H9 (cell line): Measurements from ENCODE around the gene PCSK9. TPM values are rescaled to one million over a fixed set of nuclear protein-coding genes. Genes with fewer than 3 reads are reported as not detected.

Experiments used
- DNase-seq: peaks from one replicate; pipeline ENCODE4 v3.0.0-alpha.2; 2017
- H2AFZ ChIP-seq: one replicate; pipeline ENCODE4 v1.6.1; 2013; ENCODE audit warnings: mild to moderate bottlenecking, low read length, control low read depth, moderate library complexity
- H2AK5ac ChIP-seq: 2 replicates; pipeline ENCODE4 v1.6.1; 2013; ENCODE audit warnings: low read length, control low read depth, mixed read lengths; ENCODE audit not compliant: insufficient read length
- H2BK120ac ChIP-seq: one replicate; pipeline ENCODE4 v1.6.1; 2013; ENCODE audit warnings: low read depth, mild to moderate bottlenecking, low read length, control low read depth, inconsistent platforms; ENCODE audit not compliant: poor library complexity, severe bottlenecking
- H2BK12ac ChIP-seq: 2 replicates; pipeline ENCODE4 v1.6.1; 2013; ENCODE audit warnings: low read length, control low read depth, mixed read lengths, low read depth; ENCODE audit not compliant: insufficient read length
- H2BK15ac ChIP-seq: 2 replicates; pipeline ENCODE4 v1.6.1; 2013; ENCODE audit warnings: low read depth, low read length, control low read depth
- H2BK20ac ChIP-seq: one replicate; pipeline ENCODE4 v1.6.1; 2013; ENCODE audit warnings: low read depth, mild to moderate bottlenecking, low read length, control low read depth, inconsistent platforms; ENCODE audit not compliant: poor library complexity, severe bottlenecking
- H2BK5ac ChIP-seq: 2 replicates; pipeline ENCODE4 v1.6.1; 2013; ENCODE audit warnings: low read length, control low read depth, mixed read lengths; ENCODE audit not compliant: insufficient read length
- H3K14ac ChIP-seq: 2 replicates; pipeline ENCODE4 v1.6.1; 2013; ENCODE audit warnings: low read length, control low read depth; ENCODE audit not compliant: insufficient read depth
- H3K18ac ChIP-seq: 2 replicates; pipeline ENCODE4 v1.6.1; 2013; ENCODE audit warnings: low read depth, mild to moderate bottlenecking, mixed read lengths, low read length, control low read depth; ENCODE audit not compliant: insufficient read length
- H3K23ac ChIP-seq: 2 replicates; pipeline ENCODE4 v1.6.1; 2013; ENCODE audit warnings: low read length, control low read depth, mixed read lengths, low read depth; ENCODE audit not compliant: insufficient read length
- H3K23me2 ChIP-seq: 2 replicates; pipeline ENCODE4 v1.6.1; 2013; ENCODE audit warnings: low read depth, mild to moderate bottlenecking, mixed read lengths, low read length, control low read depth; ENCODE audit not compliant: insufficient read length, poor library complexity, severe bottlenecking
- H3K27ac ChIP-seq: 2 replicates; pipeline ENCODE4 v1.5.1; 2013; ENCODE audit warnings: low read length, control low read depth, mixed read lengths, low read depth; ENCODE audit not compliant: insufficient read length
- H3K27me3 ChIP-seq: 2 replicates; pipeline ENCODE4 v1.6.1; 2013; ENCODE audit warnings: low read length, control low read depth, inconsistent platforms; ENCODE audit not compliant: insufficient read depth
- H3K4ac ChIP-seq: 2 replicates; pipeline ENCODE4 v1.6.1; 2013; ENCODE audit warnings: low read depth, mild to moderate bottlenecking, control low read depth, inconsistent platforms, low read length, moderate library complexity
- H3K4me1 ChIP-seq: 2 replicates; pipeline ENCODE4 v1.6.1; 2013; ENCODE audit warnings: low read length, control low read depth, inconsistent platforms; ENCODE audit not compliant: insufficient read depth
- H3K4me2 ChIP-seq: 2 replicates; pipeline ENCODE4 v1.6.1; 2013; ENCODE audit warnings: low read length, control low read depth, mixed read lengths; ENCODE audit not compliant: insufficient read length, insufficient read depth
- H3K56ac ChIP-seq: 2 replicates; pipeline ENCODE4 v1.6.1; 2013; ENCODE audit warnings: low read depth, mild to moderate bottlenecking, mixed read lengths, low read length, control low read depth; ENCODE audit not compliant: insufficient read length
- H3K79me1 ChIP-seq: 2 replicates; pipeline ENCODE4 v1.6.1; 2013; ENCODE audit warnings: low read depth, mild to moderate bottlenecking, moderate library complexity, low read length, control low read depth, inconsistent platforms; ENCODE audit not compliant: insufficient read depth, poor library complexity, severe bottlenecking
- H3K79me2 ChIP-seq: 2 replicates; pipeline ENCODE4 v1.6.1; 2013; ENCODE audit warnings: low read length, control low read depth, inconsistent platforms; ENCODE audit not compliant: insufficient read depth
- H3K9ac ChIP-seq: 2 replicates; pipeline ENCODE4 v1.6.1; 2013; ENCODE audit warnings: low read length, control low read depth, mixed read lengths; ENCODE audit not compliant: insufficient read length; ENCODE audit errors: extremely low read depth
- H3K9me3 ChIP-seq: one replicate; pipeline ENCODE4 v1.6.1; 2013; ENCODE audit warnings: low read depth, low read length, inconsistent platforms; ENCODE audit not compliant: control insufficient read depth
- H3T11ph ChIP-seq: one replicate; pipeline ENCODE4 v1.6.1; 2013; ENCODE audit warnings: mild to moderate bottlenecking, low read length, control low read depth, inconsistent platforms
- H4K20me1 ChIP-seq: one replicate; pipeline ENCODE4 v1.6.1; 2013; ENCODE audit not compliant: control insufficient read depth, insufficient read length, insufficient read depth
- H4K5ac ChIP-seq: 2 replicates; pipeline ENCODE4 v1.6.1; 2013; ENCODE audit warnings: low read depth, mild to moderate bottlenecking, mixed read lengths, low read length, control low read depth; ENCODE audit not compliant: insufficient read length
- H4K8ac ChIP-seq: replicated peaks from 2 replicates; pipeline ENCODE4 v1.6.1; 2013; ENCODE audit warnings: low read length, control low read depth, mixed read lengths, low read depth; ENCODE audit not compliant: insufficient read length
- H4K91ac ChIP-seq: 2 replicates; pipeline ENCODE4 v1.6.1; 2013; ENCODE audit warnings: low read depth, mild to moderate bottlenecking, moderate library complexity, mixed read lengths, low read length, control low read depth; ENCODE audit not compliant: insufficient read length
- H3K27ac Mint-ChIP-seq, 3 experiments: 2 replicates in 2 of 3; 3 replicates in 1 of 3; pipeline ENCODE4 v1.8.0; 2020 to 2021; ENCODE audit warnings: mixed read lengths in 3 of 3, mild to moderate bottlenecking in 1 of 3, moderate library complexity in 1 of 3
- H3K27me3 Mint-ChIP-seq: 2 replicates; pipeline ENCODE4 v1.8.0; 2021; ENCODE audit warnings: low read depth, mild to moderate bottlenecking, moderate library complexity, mixed read lengths
- H3K36me3 Mint-ChIP-seq, 3 experiments: 2 replicates in 2 of 3; 3 replicates in 1 of 3; pipeline ENCODE4 v1.8.0; 2020 to 2021; ENCODE audit warnings: low read depth in 3 of 3, mixed read lengths in 3 of 3; ENCODE audit not compliant: insufficient read depth in 1 of 3
- H3K4me1 Mint-ChIP-seq, 2 experiments: 2 replicates each; pipeline ENCODE4 v1.8.0; 2020; ENCODE audit warnings: mixed read lengths in 2 of 2
- H3K4me3 Mint-ChIP-seq, 2 experiments: 2 replicates in 1 of 2; 3 replicates in 1 of 2; pipeline ENCODE4 v1.8.0; 2020 to 2021; ENCODE audit warnings: mild to moderate bottlenecking in 2 of 2, mixed read lengths in 2 of 2, moderate library complexity in 1 of 2
- H3K9me3 Mint-ChIP-seq, 2 experiments: 2 replicates in 1 of 2; 3 replicates in 1 of 2; pipeline ENCODE4 v1.8.0; 2020; ENCODE audit warnings: mild to moderate bottlenecking in 2 of 2, mixed read lengths in 2 of 2, moderate library complexity in 1 of 2
- CTCF ChIP-seq: fragments of 200-600 bp; sonication (generic); conservative IDR thresholded peaks from 3 replicates; pipeline ENCODE4 v1.8.0; 2021; ENCODE audit warnings: antibody characterized with exemption, mild to moderate bottlenecking
- WGBS: extraction: QIAGEN DNeasy Blood & Tissue Kit; methylation state at CpG from one replicate; pipeline ENCODE4 v1.1.7; 2013; ENCODE audit warnings: missing lambda C conversion rate, low lambda C conversion rate, mixed read lengths; ENCODE audit not compliant: insufficient read length; ENCODE audit errors: extremely low coverage; 5-methylcytosine and 5-hydroxymethylcytosine counted together
- total RNA-seq: library from RNA; stranded (reverse); gene quantifications from 2 replicates; pipeline ENCODE4 v1.2.1, GENCODE V29; 2021

Gene PCSK9
- total RNA-seq, 1 experiment from 2014 or later: 75.1 TPM

GRCh38 chr1:55046871-55047270 is 7.5 kb downstream of the PCSK9 start:
- H3K14ac ChIP-seq: no peak overlapping the region
- H2BK12ac ChIP-seq: no peak overlapping the region
- H2BK5ac ChIP-seq: no peak overlapping the region
- no peak overlapping the region for H3K23ac ChIP-seq
- Mint-ChIP-seq H3K9me3 (no peaks in the 10 kb centered on the region), H3K4me1 (peaks cover 12 to 13% of the 10 kb centered on the region in 2 experiments), H3K27me3 (no peaks in the 10 kb centered on the region), H3K27ac (peak overlapping the region in 2 of 3 experiments; percentile 2 to 44; a peak in 3 of 7 replicates), H3K36me3 (peaks cover 16 to 49% (median 23%) of the 10 kb centered on the region in 3 experiments), H3K4me3 (no peak overlapping the region)
- H3K27ac ChIP-seq: no peak overlapping the region
- H3K4me1 ChIP-seq: peaks cover 4% of the 10 kb centered on the region; the same call in 1 of the 2 replicates
- H3K18ac ChIP-seq: no peak overlapping the region
- no peaks in the 10 kb centered on the region for H3K79me1 ChIP-seq
- H2BK15ac ChIP-seq: no peak overlapping the region
- no CpG with 5 or more reads among the region's 4 CpGs for WGBS
- H3K4ac ChIP-seq: no peak overlapping the region
- no peak overlapping the region for H4K91ac ChIP-seq
- no peak for DNase-seq
- H4K5ac ChIP-seq: no peak overlapping the region
- no peak overlapping the region for H2BK120ac ChIP-seq
- peaks cover 13% of the 10 kb centered on the region; the same call in 1 of the 2 replicates for H3K79me2 ChIP-seq
- H4K8ac ChIP-seq: no peak overlapping the region
- no peaks in the 10 kb centered on the region for H3K23me2 ChIP-seq
- no peak overlapping the region for H3T11ph ChIP-seq
- H2BK20ac ChIP-seq: no peak overlapping the region
- H3K9me3 ChIP-seq: no peaks in the 10 kb centered on the region
- no peak overlapping the region for H3K56ac ChIP-seq
- no peak overlapping the region for H3K9ac ChIP-seq
- TF ChIP-seq CTCF: no peak
- no peak overlapping the region for H3K4me2 ChIP-seq
- H3K27me3 ChIP-seq: no peaks in the 10 kb centered on the region
- no peak overlapping the region for H2AFZ ChIP-seq
- H2AK5ac ChIP-seq: no peak overlapping the region
- H4K20me1 ChIP-seq: no peaks in the 10 kb centered on the region
